ENCODE data around the gene IGFLR1. TPM values are rescaled to one million over a fixed set of nuclear protein-coding genes. Genes with fewer than 3 reads are reported as not detected.
A peak's percentile ranks its signal among the peaks of the same experiment; 100 is the strongest.

The IGFLR1 gene
- total RNA-seq, 1 experiment from 2014 or later: 9.9 TPM

GRCh38 chr19:35791814-35792279 is 49.6 kb upstream of the IGFLR1 start:
- Mint-ChIP-seq H3K9me3 (no peaks in the 10 kb centered on the region), H3K36me3 (no peaks in the 10 kb centered on the region), H3K27me3 (ENCODE audit: low read depth) (peaks cover 21% of the 10 kb centered on the region), H3K4me3 (no peak overlapping the region), H3K4me1 (peaks cover 2% of the 10 kb centered on the region), H3K27ac (no peak overlapping the region)
- DNase-seq (ENCODE audit: low spot score) (no peak), ATAC-seq (no peak)
- CTCF ChIA-PET: no interaction called here
- TF ChIP-seq ZNF532 (CRISPR knock-in tag; IDR thresholded peaks at IDR 0.05; ENCODE audit: borderline replicate concordance) (no peak), E2F4 (CRISPR knock-in tag; IDR thresholded peaks at IDR 0.05; ENCODE audit: borderline replicate concordance, low read depth) (no peak), ZNF121 (CRISPR knock-in tag; IDR thresholded peaks at IDR 0.05) (no peak), ZNF138 (CRISPR knock-in tag; conservative IDR thresholded peaks at IDR 0.05) (no peak)
- POLR2A ChIA-PET: no interaction called here

- CTCF ChIA-PET: interaction anchor here (1.5 to 2.1 kb wide), 2 partner anchors 29 to 38 kb away, joined by 3 to 4 read pairs; no protein-coding TSS in a partner anchor
- ATAC-seq: peak; percentile 49
- TF ChIP-seq ARID4B (CRISPR knock-in tag; IDR thresholded peaks at IDR 0.05; ENCODE audit: borderline replicate concordance) (no peak), NR2C2 (CRISPR knock-in tag; IDR thresholded peaks at IDR 0.05) (no peak), ZNF532 (CRISPR knock-in tag; IDR thresholded peaks at IDR 0.05; ENCODE audit: borderline replicate concordance) (no peak), PREB (CRISPR knock-in tag; IDR thresholded peaks at IDR 0.05; ENCODE audit: borderline replicate concordance) (no peak), CBFB (CRISPR knock-in tag; IDR thresholded peaks at IDR 0.05; ENCODE audit: low read depth) (no peak), IRF2 (CRISPR knock-in tag; IDR thresholded peaks at IDR 0.05; ENCODE audit: borderline replicate concordance, low read depth) (no peak), ZNF416 (CRISPR knock-in tag; IDR thresholded peaks at IDR 0.05) (no peak), HMGXB4 (CRISPR knock-in tag; IDR thresholded peaks at IDR 0.05) (no peak), USF1 (CRISPR knock-in tag; IDR thresholded peaks at IDR 0.05) (no peak), TCF7 (CRISPR knock-in tag; IDR thresholded peaks at IDR 0.05; ENCODE audit: low read depth) (no peak)
Measured at GRCh38 chr19:35790981-35791813, 48.9 kb upstream of the IGFLR1 start.

More at GRCh38 chr19:35790981-35791813, 48.9 kb upstream of the IGFLR1 start:
- peaks cover 15% of the 10 kb centered on the region for H3K27me3 Mint-ChIP-seq (ENCODE audit: low read depth)
- H3K4me3 Mint-ChIP-seq: no peak overlapping the region
- POLR2A ChIA-PET: interaction anchor here (1.0 kb wide), 1 partner anchor 43 kb away, joined by 3 read pairs; the partner anchor contains the start of gene LIN37
- no peak for DNase-seq (ENCODE audit: low spot score)
- H3K4me1 Mint-ChIP-seq: peaks cover under 1% of the 10 kb centered on the region; the same call in 1 of the 2 replicates
- H3K27ac Mint-ChIP-seq: no peak overlapping the region
- H3K36me3 Mint-ChIP-seq: no peaks in the 10 kb centered on the region
- no peaks in the 10 kb centered on the region for H3K9me3 Mint-ChIP-seq
